Stimulated activated CD4-positive, alpha-beta T cell treated with anti-CD3 and anti-CD28 coated beads, Interleukin-12 subunit alpha, Interleukin-12 subunit beta, amount 100 ng/mL, for 4 hours (primary cell): ENCODE measurements around the gene RNF213.

ENCODE experiments used
- DNase-seq: peaks from one replicate; pipeline ENCODE4 v3.0.0-alpha.2; 2020

RNF213 gene

GRCh38 chr17:80260791-80261158 is at the start of gene RNF213:
TSS of gene RNF213 (plus strand) at chr17:80260852. CDS start at chr17:80263682, 2,830 bp downstream.
- peak; percentile 46 for DNase-seq

- DNase-seq: no peak
Observed at GRCh38 chr17:80212109-80212508, 48.5 kb upstream of the RNF213 start.

- no peak for DNase-seq
Observed at GRCh38 chr17:80212511-80212910, 48.1 kb upstream of the RNF213 start.

- no peak for DNase-seq
Observed at GRCh38 chr17:80212962-80213642, 47.5 kb upstream of the RNF213 start.

GRCh38 chr17:80213643-80213975 is 47.0 kb upstream of the RNF213 start:
- no peak for DNase-seq

GRCh38 chr17:80214012-80214877 is 46.4 kb upstream of the RNF213 start:
- no peak for DNase-seq

GRCh38 chr17:80214878-80215210 is 45.8 kb upstream of the RNF213 start:
- DNase-seq: no peak

GRCh38 chr17:80216473-80217456 is 43.9 kb upstream of the RNF213 start:
- no peak for DNase-seq

GRCh38 chr17:80217703-80218362 is 42.8 kb upstream of the RNF213 start:
- no peak for DNase-seq

GRCh38 chr17:80218391-80218790 is 42.3 kb upstream of the RNF213 start:
- DNase-seq: no peak

- DNase-seq: peak; percentile 88
Observed at GRCh38 chr17:80219013-80219762, 41.5 kb upstream of the RNF213 start.

- no peak for DNase-seq
Observed at GRCh38 chr17:80219763-80220053, 40.9 kb upstream of the RNF213 start.

GRCh38 chr17:80220054-80220735 is 40.5 kb upstream of the RNF213 start, which contains the start of the genes SGSH and SLC26A11:
TSS of gene SGSH (minus strand) at chr17:80220333. CDS start at chr17:80220313, 20 bp downstream.
TSS of gene SLC26A11 (plus strand) at chr17:80220427. CDS start at chr17:80221561, 1,134 bp downstream.
- DNase-seq: peak; percentile 70

- peak; percentile 25 for DNase-seq
Observed at GRCh38 chr17:80220736-80221215, 39.9 kb upstream of the RNF213 start.

- DNase-seq: no peak
Observed at GRCh38 chr17:80221351-80222105, 39.1 kb upstream of the RNF213 start.

GRCh38 chr17:80222376-80223141 is 38.1 kb upstream of the RNF213 start:
- no peak for DNase-seq

GRCh38 chr17:80223142-80223815 is 37.4 kb upstream of the RNF213 start:
- DNase-seq: no peak

GRCh38 chr17:80223838-80224497 is 36.7 kb upstream of the RNF213 start:
- no peak for DNase-seq
